AG08395 (cell line): ENCODE results near the gene RNF168.
"Not testable (repeated sequence)": the region's sequence is repeated elsewhere in the genome, so short reads cannot be mapped to it uniquely, and the experiment has no call there.

Source experiments
- DNase-seq: peaks from one replicate; pipeline ENCODE4 v3.0.0; 2012; ENCODE audit warnings: mixed read lengths, low spot score

Gene RNF168

DNA sequence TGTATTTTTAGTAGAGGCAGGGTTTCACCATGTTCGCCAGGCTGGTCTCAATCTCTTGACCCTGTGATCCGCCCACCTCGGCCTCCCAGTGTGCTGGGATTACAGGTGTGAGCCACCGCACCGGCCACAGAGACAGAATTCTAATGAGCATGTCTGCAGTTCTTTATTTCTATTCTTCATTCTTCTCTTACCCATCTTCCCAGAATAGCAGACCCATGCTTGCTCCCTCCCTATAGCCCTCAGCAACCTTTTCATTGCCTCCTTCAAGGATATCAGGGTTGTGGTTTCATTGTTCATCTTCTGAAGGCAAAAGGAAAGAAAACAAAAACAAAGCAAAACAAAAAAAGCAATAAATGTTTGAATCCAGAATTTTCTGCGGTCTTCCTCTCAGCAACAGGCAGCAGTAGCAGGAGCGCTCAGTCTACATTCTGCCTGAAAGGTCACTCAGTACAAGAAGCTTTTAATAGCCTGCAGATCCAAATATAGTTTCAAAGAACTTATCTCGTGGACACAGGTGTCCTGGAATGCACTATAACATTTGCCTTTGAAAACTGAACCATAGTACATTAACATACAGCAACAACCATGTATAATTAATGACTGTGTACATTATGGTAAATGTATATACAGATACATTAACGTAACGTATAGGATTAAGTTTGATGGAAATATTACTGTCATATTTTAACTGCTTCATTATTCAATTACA is 11.5 kb upstream of the RNF168 start, which contains the start of gene SMCO1:
Gene SMCO1 (minus strand): TSS at position 434 of the 709 bp plus-strand sequence. CDS start 137 bp downstream, at position 297.
- DNase-seq: no peak

DNA sequence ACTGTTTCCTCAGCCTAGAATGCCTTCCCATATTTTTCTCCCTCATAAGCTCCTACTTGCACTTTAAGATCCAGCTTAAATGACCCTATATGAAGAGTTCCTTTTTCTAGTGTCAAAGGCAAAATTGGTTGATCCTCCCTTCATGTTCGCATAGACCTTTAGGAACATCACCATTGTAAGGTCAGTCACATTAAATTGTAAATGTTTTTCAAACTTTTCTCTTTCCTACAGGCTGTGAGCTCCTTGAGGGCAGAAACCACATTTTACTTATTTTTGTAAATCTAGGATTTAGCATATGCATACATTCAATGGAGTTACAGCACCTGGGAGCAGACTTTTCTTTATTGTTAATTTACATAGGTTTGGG is 10.8 kb upstream of the RNF168 start:
- no peak for DNase-seq

GRCh38 chr3:196513697-196514349 is 10.3 kb upstream of the RNF168 start:
- no peak for DNase-seq

DNA sequence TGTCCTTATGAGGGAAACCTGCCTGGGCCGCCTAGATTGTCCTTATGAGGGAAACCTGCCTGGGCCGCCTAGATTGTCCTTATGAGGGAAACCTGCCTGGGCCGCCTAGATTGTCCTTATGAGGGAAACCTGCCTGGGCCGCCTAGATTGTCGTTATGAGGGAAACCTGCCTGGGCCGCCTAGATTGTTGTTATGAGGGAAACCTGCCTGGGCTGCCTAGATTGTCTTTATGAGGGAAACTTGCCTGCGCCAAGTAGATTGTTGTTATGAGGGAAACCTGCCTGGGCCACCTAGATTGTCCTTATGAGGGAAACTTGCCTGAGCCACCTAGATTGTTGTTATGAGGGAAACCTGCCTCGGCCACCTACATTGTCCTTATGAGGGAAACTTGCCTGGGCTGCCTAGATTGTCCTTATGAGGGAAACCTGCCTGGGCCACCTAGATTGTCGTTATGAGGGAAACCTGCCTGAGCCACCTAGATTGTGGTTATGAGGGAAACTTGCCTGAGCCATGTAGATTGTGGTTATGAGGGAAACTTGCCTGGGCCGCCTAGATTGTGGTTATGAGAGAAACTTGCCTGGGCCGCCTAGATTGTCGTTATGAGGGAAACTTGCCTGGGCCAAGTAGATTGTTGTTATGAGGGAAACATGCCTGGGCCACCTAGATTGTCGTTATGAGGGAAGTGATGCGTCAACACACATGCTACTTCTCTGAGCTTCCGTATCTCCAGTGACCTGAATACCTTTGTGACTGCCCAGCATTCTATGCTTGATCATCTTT is 8.3 kb upstream of the RNF168 start:
- not testable (repeated sequence) for DNase-seq

- DNase-seq: not testable (repeated sequence)
Measured at GRCh38 chr3:196511108-196511507, 7.5 kb upstream of the RNF168 start.

DNA sequence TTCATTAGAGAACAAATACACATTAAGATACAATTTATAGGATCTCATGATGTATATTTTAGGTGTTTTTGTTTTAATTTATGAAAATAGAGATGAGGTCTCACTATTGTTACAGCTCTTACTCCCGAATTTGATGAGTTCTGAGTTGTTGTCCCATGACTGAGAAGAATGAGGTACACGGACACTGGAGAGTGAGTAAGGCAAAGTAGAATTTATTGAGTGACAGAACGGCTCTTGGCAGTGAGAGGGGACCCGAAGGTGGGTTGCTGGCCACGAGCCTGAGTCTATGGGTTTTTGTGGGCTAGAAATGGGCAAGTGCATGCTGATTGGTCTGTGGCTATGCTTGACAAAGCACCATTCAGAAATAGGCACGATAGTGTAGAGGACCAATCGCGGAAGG is 3.1 kb upstream of the RNF168 start:
- no peak for DNase-seq

DNA sequence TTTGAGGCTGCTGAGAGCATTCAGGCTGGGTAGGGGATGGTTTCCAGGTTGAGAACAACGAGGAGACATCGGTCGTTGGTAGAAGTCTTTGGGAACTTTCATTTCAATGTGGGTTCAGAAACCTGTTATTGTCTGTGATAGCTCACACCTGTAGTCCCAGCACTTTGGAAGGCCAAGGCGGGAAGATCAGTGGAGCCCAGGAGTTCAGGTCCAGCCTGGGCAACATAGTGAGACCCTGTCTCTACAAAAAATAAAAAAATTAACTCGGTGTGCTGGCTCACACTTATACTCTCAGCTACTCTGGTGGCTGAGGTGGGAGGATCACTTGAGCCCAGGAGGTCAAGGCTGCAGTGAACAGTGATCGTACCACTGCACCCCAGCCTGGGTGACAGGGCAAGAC is 988 bp upstream of the RNF168 start:
- no peak for DNase-seq

- DNase-seq: not testable (repeated sequence)
Measured at GRCh38 chr3:196504077-196504398, 470 bp upstream of the RNF168 start.

- DNase-seq: peak; percentile 86
Measured at GRCh38 chr3:196502775-196503195, 783 bp downstream of the RNF168 start.

DNA sequence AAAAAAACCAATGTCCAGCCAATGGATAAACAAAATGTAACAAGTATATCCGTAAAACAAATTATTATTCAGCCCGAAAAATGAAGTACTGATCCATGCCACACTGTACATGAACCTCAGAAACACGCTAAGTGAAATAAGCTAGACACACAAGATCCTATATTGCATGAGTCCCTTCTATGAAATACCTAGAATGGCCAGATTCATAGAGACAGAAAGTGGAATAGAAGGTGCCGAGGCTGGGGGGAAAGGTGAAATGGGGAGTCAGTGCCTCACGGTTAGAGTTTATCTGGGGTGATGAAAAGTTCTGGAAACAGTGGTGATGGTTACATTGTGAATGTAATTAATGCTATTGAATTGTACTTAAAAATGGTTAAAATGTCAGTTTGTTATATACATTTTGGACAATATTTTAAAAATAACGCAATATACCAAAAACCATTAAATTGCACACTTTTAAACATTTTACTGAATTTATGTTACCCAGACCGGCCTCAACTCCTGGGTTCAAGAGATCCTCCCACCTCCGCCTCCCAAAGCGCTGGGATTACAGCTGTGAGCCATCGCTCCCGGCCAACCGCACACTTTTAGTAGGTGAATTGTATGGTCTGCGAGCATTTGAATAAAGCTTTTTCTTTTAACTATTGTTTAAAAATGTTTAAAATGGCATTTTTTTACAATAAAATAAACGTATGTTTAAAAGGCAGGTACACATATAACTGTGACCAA is 2.1 kb downstream of the RNF168 start:
- DNase-seq: no peak

GRCh38 chr3:196499807-196500524 is 3.6 kb downstream of the RNF168 start:
- DNase-seq: no peak

DNA sequence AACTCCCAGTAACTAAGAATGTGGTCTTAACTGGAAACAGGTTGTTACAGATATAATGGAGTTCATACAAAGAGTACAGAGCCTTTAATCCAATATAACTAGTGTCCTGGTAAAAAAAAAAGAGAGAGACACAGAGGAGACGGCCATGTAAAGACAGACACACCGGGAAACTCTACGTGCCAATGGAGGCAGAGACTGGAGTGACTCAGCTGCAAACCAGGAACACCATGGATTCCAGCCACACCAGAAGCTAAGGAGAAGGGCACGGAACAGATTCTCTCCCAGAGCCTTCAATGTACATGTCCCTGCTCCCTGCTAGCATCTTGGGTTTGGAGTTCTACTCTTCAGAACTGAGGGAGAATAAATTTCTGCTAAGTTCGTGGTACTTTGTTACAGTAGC is 4.5 kb downstream of the RNF168 start:
- peak; percentile 38 for DNase-seq

- DNase-seq: no peak
Measured at GRCh38 chr3:196498297-196498696, 5.3 kb downstream of the RNF168 start.

DNA sequence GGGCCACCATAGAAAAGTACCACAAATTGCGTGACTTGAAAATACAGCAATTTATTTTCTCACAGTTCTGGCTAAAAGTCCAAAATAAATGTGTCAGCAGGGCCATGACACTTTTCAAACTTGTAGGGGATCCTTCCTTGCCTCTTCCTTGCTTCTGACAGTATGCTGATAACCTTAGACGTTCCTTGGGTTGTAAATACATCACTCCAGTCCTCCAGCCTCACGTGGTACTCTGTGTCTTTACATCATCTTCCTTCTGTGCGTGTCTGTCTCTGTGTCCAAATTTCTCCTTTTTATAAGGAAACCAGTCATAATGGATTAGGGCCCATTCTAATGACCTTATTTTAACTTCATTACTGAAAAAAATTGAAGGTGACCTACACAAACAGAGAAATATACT is 7.4 kb downstream of the RNF168 start:
- DNase-seq: no peak

GRCh38 chr3:196493292-196493691 is 10.3 kb downstream of the RNF168 start:
- DNase-seq: no peak

GRCh38 chr3:196492080-196492479 is 11.5 kb downstream of the RNF168 start:
- DNase-seq: no peak

DNA sequence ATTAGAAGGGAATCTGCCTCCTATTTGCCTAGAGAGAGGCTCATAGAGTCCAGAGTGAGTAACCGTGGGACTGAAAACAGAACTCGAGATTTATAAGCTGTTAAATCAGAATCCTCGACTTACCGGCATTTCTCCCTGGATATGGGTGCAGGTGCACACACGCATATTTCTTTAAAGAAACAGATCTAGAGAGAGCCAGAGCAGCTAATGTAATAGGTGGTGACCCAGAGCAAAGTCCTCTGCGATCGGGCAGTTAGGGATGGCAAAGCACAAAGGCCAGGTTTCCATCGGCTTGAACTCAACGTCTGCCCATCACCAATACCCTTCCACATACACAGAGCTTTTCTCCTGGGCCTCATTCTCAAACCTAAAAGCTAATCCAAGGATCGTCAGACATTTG is 13.8 kb downstream of the RNF168 start:
- DNase-seq: no peak

DNA sequence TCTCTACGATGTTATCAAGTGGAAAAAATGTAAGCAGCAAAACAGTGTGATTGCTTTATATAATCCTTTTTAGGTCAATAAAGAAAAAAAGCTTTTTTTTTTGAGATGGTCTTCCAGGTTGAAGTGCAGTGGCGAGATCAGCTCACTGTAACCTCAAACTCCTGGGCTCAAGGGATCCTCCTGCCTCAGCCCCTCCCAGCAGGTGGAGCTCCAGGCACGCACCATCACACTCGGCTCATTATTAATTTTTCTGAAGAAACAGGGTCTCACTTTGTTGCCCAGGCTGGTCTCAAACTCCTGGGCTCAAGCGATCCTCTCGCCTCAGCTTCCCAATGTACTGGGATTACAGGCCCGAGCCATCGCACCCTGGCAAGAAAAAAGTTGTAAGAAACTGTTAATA is 17.3 kb downstream of the RNF168 start:
- DNase-seq: no peak

- no peak for DNase-seq
Measured at GRCh38 chr3:196477678-196478077, 25.9 kb downstream of the RNF168 start.

DNA sequence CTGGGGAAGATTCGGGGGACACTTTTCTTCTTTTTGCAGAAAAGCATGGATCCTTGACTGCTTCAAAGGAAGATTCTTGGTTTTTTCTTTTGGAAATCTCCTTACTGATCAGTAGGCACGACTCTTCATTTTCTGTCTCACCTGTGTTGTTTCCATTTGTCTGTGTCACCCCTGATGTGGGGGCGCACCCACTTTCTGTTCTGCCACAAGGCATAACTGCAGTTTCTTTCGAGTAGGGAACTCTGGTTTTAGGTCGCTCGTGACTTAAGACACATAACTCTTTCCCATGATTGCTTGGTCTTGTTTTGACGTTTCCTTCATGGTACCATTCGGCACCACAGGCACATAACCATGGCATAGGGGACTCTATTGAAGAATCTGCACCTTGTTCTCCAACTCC is 31.3 kb downstream of the RNF168 start:
- DNase-seq: no peak

GRCh38 chr3:196471551-196471950 is 32.0 kb downstream of the RNF168 start:
- DNase-seq: peak; percentile 62

DNA sequence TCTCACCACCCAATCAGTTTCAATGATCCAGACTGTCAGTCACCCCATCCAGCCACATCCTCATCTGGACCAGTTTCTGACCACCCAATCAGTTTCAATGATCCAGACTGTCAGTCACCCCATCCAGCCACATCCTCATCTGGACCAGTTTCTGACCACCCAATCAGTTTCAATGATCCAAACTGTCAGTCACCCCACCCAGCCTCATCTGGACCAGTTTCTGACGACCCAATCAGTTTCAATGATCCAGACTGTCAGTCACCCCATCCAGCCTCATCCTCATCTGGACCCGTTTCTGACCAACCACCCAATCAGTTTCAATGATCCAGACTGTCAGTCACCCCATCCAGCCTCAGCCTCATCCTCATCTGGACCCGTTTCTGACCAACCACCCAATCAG is 33.4 kb downstream of the RNF168 start:
- not testable (repeated sequence) for DNase-seq
